HuH-7 (cell line): ENCODE measurements around the gene TDP1.
"Not testable (repeated sequence)": the region's sequence is repeated elsewhere in the genome, so short reads cannot be mapped to it uniquely, and the experiment has no call there.

ENCODE experiments used
- DNase-seq: peaks from one replicate; pipeline ENCODE4 v3.0.0; 2011; ENCODE audit warnings: low spot score

Gene TDP1

GRCh38 chr14:89990218-89990617, 34.5 kb downstream of the TDP1 start:
- DNase-seq: no peak

GRCh38 chr14:89990623-89991275, 35.0 kb downstream of the TDP1 start:
- DNase-seq: no peak

- no peak for DNase-seq
Measured at GRCh38 chr14:89992273-89992672, 36.5 kb downstream of the TDP1 start.

DNA sequence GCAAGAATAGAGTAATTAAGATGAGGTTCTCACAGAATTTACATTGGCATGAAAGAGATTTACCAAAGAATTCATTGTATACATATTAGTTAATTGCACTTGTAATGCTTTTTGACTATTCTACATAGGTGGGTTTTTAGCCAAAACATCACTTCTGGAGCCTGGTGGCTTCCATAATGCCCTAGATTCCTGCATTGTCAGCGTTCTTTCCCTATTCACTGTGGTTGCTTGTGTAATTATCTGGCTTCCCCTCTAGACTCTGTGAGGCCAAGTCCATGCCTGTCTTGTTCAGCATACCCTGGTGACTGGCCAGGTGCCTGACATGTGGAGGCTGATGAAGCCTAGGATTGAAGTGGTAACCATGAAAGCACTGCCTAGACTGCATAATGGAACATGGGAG, 41.2 kb downstream of the TDP1 start:
- DNase-seq: no peak

- no peak for DNase-seq
Measured at GRCh38 chr14:90000935-90001334, 45.2 kb downstream of the TDP1 start.

GRCh38 chr14:90003526-90004307, 48.0 kb downstream of the TDP1 start:
- no peak for DNase-seq

DNA sequence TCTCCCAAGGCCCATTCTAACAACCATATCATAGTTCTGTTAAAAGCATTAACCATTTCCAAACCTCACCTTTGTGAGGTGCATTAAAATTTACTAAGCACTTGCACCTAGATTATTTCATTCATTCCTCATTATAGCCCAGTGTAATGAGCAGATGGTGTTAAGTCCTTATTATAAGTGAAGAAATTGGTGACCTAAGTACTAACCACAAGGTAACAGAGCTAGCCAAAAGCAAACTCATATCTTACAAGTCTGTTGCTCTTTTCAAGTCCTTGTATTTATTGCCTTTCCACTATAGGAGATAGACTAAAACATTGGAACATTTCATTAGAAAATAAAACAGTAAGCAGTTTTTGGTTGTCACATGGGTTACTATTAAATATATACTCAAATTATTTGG, 49.7 kb downstream of the TDP1 start:
- no peak for DNase-seq

- no peak for DNase-seq
Measured at GRCh38 chr14:90005939-90006530, 50.3 kb downstream of the TDP1 start.

DNA sequence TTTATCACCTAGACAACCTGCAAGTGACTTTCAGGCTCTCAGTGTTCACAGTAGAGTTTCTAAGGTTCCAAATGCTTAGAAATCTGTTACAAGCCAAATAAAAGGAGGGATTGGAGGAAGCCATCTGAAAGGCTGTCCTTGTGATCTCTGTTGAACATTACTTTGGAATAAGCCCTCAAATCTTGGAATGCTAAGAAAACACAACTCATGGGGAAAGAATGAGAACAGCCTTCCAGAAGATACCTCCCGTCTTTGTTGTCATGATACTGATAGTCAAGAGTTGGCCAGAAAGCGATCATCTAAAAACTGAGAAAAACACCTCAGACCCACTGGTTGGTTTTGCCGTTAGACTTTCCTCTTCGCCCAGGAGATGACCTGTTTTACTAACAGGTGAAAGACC, 61.6 kb downstream of the TDP1 start:
- DNase-seq: no peak

GRCh38 chr14:90019824-90020523, 64.2 kb downstream of the TDP1 start:
- no peak for DNase-seq

GRCh38 chr14:90023176-90023896, 67.6 kb downstream of the TDP1 start:
- DNase-seq: no peak

- no peak for DNase-seq
Measured at GRCh38 chr14:90024910-90025309, 69.2 kb downstream of the TDP1 start.

- DNase-seq: not testable (repeated sequence)
Measured at GRCh38 chr14:90026608-90027007, 70.9 kb downstream of the TDP1 start.

DNA sequence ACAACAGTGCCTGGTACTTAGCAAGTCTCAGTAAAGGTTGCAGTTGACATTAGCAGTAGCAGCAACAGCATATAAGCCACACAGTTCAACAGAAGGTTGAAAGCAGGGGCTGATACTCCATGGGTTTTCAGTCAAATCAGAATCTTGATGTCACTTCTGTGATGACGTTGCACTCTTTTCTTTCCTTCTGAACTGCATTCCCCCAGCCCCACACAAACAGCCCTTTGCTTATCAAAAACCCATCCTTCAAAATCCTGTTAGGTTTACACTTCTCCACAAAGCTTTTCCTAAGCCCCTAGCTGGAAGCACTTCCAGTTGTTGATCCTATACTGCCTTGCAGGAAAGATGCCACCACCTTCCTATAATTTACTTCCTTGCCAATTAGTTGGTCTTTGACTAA, 72.1 kb downstream of the TDP1 start:
- no peak for DNase-seq

DNA sequence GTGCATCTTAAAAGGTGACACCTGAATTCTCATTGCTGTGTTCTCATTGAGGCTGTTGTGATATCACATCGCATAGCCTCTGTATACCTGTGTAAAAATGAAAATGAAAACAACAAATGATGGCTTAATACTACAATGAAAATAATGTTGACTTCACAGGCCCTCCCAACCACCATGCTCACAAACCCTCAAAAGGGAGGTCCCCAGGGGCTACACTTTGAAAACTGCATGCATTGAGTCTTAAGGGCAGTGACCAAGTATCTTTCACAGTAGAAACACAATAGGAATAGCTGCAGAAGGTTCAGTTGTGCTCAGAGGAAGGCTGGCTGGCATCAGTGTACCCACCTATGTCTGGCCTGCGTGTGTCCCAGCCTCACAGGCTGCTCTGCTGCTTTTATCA, 78.4 kb downstream of the TDP1 start:
- DNase-seq: no peak

- no peak for DNase-seq
Measured at GRCh38 chr14:90034835-90035525, 79.3 kb downstream of the TDP1 start.

GRCh38 chr14:90039253-90040010, 83.7 kb downstream of the TDP1 start:
- DNase-seq: no peak

GRCh38 chr14:90040411-90040810, 84.7 kb downstream of the TDP1 start:
- DNase-seq: no peak

DNA sequence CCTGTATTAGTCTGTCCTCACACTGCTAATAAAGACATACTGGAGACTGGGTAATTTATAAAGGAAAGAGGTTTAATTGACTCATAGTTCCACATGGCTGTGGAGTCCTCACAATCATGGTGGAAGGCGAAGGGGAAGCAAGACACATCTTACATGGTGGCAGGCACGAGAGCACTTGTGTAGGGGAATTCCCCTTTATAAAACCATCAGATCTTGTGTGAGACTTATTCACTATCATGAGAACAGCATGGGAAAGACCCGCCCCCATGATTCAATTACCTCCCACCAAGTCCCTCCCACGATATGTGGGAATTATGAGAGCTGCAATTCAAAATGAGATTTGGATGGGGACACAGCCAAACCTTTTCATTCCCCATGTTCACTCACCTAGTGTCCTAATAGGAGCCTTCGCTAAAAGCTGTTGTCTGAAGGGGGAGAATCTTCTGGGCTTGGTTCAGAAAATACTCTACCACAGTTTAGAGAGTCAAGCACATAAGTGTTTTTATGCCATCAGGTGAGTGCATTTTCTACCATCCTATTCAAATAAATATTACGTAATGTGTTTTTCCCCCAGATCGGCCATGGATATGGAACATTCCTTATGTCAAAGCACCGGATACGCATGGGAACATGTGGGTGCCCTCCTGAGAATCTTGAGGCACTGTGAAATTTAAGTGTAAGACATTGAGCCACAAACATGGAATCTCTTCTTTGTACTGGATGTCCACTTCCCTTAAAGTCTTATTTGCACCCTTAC, 86.9 kb downstream of the TDP1 start:
- no peak for DNase-seq

DNA sequence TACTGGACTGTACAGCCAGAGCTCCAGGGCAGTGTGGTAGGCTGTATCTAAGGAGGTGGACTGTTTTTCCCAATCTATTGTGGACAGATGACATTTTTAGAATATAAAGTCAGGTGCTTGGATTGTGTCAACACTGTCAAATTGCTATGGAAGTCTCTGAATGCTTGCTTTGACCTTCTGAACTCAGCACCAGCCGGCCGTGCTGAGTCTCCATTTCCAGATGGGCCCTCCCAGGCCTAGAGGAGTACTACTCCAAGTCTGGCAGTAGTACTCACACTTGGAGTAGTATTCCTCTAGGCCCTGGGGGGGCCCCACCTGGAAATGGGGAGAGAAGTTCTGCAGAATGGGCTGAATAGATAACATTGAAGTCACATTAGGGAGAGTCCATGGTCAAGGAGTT, 89.9 kb downstream of the TDP1 start:
- no peak for DNase-seq
